Ovary (tissue), 9 donors: ENCODE data around the gene RSPH9. TPM values are rescaled to one million over a fixed set of nuclear protein-coding genes. Genes with fewer than 3 reads are reported as not detected.
"Not testable (repeated sequence)": the region's sequence is repeated elsewhere in the genome, so short reads cannot be mapped to it uniquely, and the experiment has no call there.

Source experiments
- DNase-seq, 5 donors: peaks; one replicate each; pipeline ENCODE4 v3.0.0-alpha.2; 2019 to 2020
- H3K27ac ChIP-seq, 2 donors: fragments of 200-600 bp; one replicate each; pipeline versions ENCODE4 v1.5.1 to v1.8.0; 2019 to 2022
- H3K27me3 ChIP-seq: fragments of 200-600 bp; one replicate; pipeline ENCODE4 v1.8.0; 2022
- H3K36me3 ChIP-seq: fragments of 200-600 bp; sonication (generic); one replicate; pipeline ENCODE4 v1.5.1; 2019
- H3K4me1 ChIP-seq: one replicate; pipeline ENCODE4 v1.8.1; 2013; ENCODE audit warnings: mild to moderate bottlenecking, moderate library complexity; ENCODE audit not compliant: insufficient read depth
- H3K4me3 ChIP-seq: fragments of 200-600 bp; sonication (generic); one replicate; pipeline ENCODE4 v1.5.1; 2017
- H3K9me3 ChIP-seq, 2 donors: fragments of 200-600 bp in 1 of 2; sonication (generic) in 1 of 2; one replicate each; pipeline versions ENCODE4 v1.5.1 to v1.8.1; 2013 to 2019; ENCODE audit warnings: mild to moderate bottlenecking in 1 of 2, moderate library complexity in 1 of 2
- CTCF ChIP-seq, 3 donors: fragments of 450-650 bp in 2 of 3; fragments of 200-600 bp in 1 of 3; IDR thresholded peaks; one replicate each; pipeline versions ENCODE4 v1.5.1 to v1.8.0; 2016 to 2022; ENCODE audit warnings: antibody characterized with exemption in 3 of 3, mild to moderate bottlenecking in 1 of 3
- EP300 ChIP-seq: sonication (generic); formaldehyde crosslinking; IDR thresholded peaks from one replicate; pipeline ENCODE4 v1.6.1; 2017; ENCODE audit warnings: antibody characterized with exemption
- POLR2A ChIP-seq: fragments of 450-650 bp; IDR thresholded peaks from one replicate; pipeline ENCODE4 v1.6.1; 2017; ENCODE audit warnings: antibody characterized with exemption, mild to moderate bottlenecking, moderate library complexity
- whole genome bisulfite sequencing, 3 donors: extraction: QIAGEN DNeasy Blood & Tissue Kit in 1 of 3; methylation state at CpG; one replicate each; pipeline versions ENCODE4 v1.1.5 to v1.1.7; 2013 to 2017; 5-methylcytosine and 5-hydroxymethylcytosine counted together
- intact Hi-C, 4 donors: fragments of 100-400 bp; cut with DNase I; formaldehyde crosslinking; loops; one replicate each; pipeline versions ENCODE4 v1.11.0 to v1.15.1; 2022 to 2023
- polyA plus RNA-seq, 2 donors: library from polyadenylated mRNA; stranded (reverse); fragments of 200-250 nt in 1 of 2; fragments of 350-450 nt in 1 of 2; fragmentation: Illumina TruSeq in 1 of 2; extraction: RNeasy Lipid Tissue Mini Kit (QIAGEN cat#74804) in 1 of 2; gene quantifications; one replicate each; pipeline ENCODE4 v1.2.3, GENCODE V29; 2013 to 2014
- total RNA-seq, 7 donors: library from RNA; depleted of rRNA in 2 of 7; stranded (reverse); fragments of >200 nt in 2 of 7; fragmentation: NEBNext Ultra II Directional in 3 of 7; extraction: Animal tissue kit (Norgen Biotek cat#: 25700) in 3 of 7; gene quantifications; one replicate each; pipeline versions ENCODE4 v1.1.0 to v1.2.4, GENCODE V29; 2016 to 2023
- donor health status: DM: no; HTN: no; CAD: no; lungs with moderate emphysema.
- donor health status: DM: no; HTN: no; CAD: no.
- donor health status: Bipolar disorder and iron deficiency.
- donor health status: DM: yes; HTN: yes; CAD: no.
- donor health status: DM: no; HTN: no; CAD: no.
- donor health status: DM: yes; HTN: yes; CAD: no.

The RSPH9 gene
- total and polyA plus RNA-seq, 9 donors: 0.20 to 4.7 (median 0.44) TPM; not detected in 1

- H3K9me3 ChIP-seq: no peaks in the 10 kb centered on the region
- TF ChIP-seq EP300: no peak
- no peak for TF ChIP-seq CTCF (IDR thresholded peaks at IDR 0.05)
- no peak for TF ChIP-seq POLR2A
- H3K27me3 ChIP-seq: no peaks in the 10 kb centered on the region
- WGBS, 3 donors: 92 to 99% (median 96%) methylated on average over 3 of the region's 3 CpGs
- H3K36me3 ChIP-seq: no peaks in the 10 kb centered on the region
- H3K27ac ChIP-seq: no peak overlapping the region
- intact Hi-C loops: no loop called here
- no peak for DNase-seq
- H3K4me1 ChIP-seq: peaks cover 3% of the 10 kb centered on the region
- no peak overlapping the region for H3K4me3 ChIP-seq
Observed at GRCh38 chr6:43647613-43648012, 2.8 kb downstream of the RSPH9 start.

GRCh38 chr6:43648248-43648647 lies 3.4 kb downstream of the RSPH9 start:
- TF ChIP-seq CTCF (IDR thresholded peaks at IDR 0.05) (no peak), EP300 (no peak), POLR2A (no peak)
- peaks cover 3% of the 10 kb centered on the region for H3K4me1 ChIP-seq
- H3K9me3 ChIP-seq: no peaks in the 10 kb centered on the region
- H3K36me3 ChIP-seq: no peaks in the 10 kb centered on the region
- WGBS, 3 donors: 96 to 98% (median 97%) methylated on average over 2 of the region's 2 CpGs
- DNase-seq: no peak
- no peak overlapping the region for H3K27ac ChIP-seq
- no peaks in the 10 kb centered on the region for H3K27me3 ChIP-seq
- no peak overlapping the region for H3K4me3 ChIP-seq
- intact Hi-C loops: no loop called here

- H3K4me1 ChIP-seq, H3K9me3 ChIP-seq, intact Hi-C loops, H3K27me3 ChIP-seq, H3K27ac ChIP-seq, H3K4me3 ChIP-seq, H3K36me3 ChIP-seq, DNase-seq: not testable (repeated sequence)
- WGBS, 3 donors: 93 to 98% (median 94%) methylated on average over 2 of the region's 2 CpGs
Observed at GRCh38 chr6:43652822-43653221, 8.0 kb downstream of the RSPH9 start.

GRCh38 chr6:43657221-43657802 lies 12.5 kb downstream of the RSPH9 start:
- Histone ChIP-seq H3K9me3 (no peaks in the 10 kb centered on the region), H3K4me1 (no peaks in the 10 kb centered on the region), H3K27me3 (no peaks in the 10 kb centered on the region), H3K27ac (no peak overlapping the region), H3K36me3 (no peaks in the 10 kb centered on the region), H3K4me3 (no peak overlapping the region)
- WGBS, 3 donors: 83 to 95% (median 93%) methylated on average over 3 of the region's 3 CpGs
- no peak for DNase-seq
- intact Hi-C loops: no loop called here
- TF ChIP-seq CTCF (IDR thresholded peaks at IDR 0.05) (no peak), POLR2A (no peak), EP300 (no peak)

- intact Hi-C loops: no loop called here
- no peak for DNase-seq
- TF ChIP-seq EP300 (no peak), POLR2A (no peak), CTCF (IDR thresholded peaks at IDR 0.05) (no peak)
- 94 to 96% (median 95%) methylated on average over 9 of the region's 9 CpGs for WGBS, 3 donors
- Histone ChIP-seq H3K9me3 (no peaks in the 10 kb centered on the region), H3K4me3 (no peak overlapping the region), H3K4me1 (no peaks in the 10 kb centered on the region), H3K27me3 (no peaks in the 10 kb centered on the region), H3K27ac (no peak overlapping the region), H3K36me3 (no peaks in the 10 kb centered on the region)
Observed at GRCh38 chr6:43658161-43658560, 13.3 kb downstream of the RSPH9 start.

GRCh38 chr6:43662948-43663347 lies 18.1 kb downstream of the RSPH9 start:
- H3K36me3 ChIP-seq, H3K27me3 ChIP-seq, H3K9me3 ChIP-seq, H3K4me1 ChIP-seq, H3K27ac ChIP-seq, DNase-seq, H3K4me3 ChIP-seq: not testable (repeated sequence)
- intact Hi-C loops: loop anchor here in 1 of 4 donors (10.0 kb wide), 1 partner anchor 102 kb away; no protein-coding TSS in a partner anchor
- 94% methylated on average over 5 of the region's 5 CpGs for WGBS, 3 donors
